ENCODE measurements around the gene SLC30A3.

SLC30A3 gene

GRCh38 chr2:27256855-27257454, 5.9 kb downstream of the SLC30A3 start:
- DNase-seq, result no peak

- DNase-seq, result no peak
Measured at GRCh38 chr2:27255660-27256059, 7.2 kb downstream of the SLC30A3 start.

DNA sequence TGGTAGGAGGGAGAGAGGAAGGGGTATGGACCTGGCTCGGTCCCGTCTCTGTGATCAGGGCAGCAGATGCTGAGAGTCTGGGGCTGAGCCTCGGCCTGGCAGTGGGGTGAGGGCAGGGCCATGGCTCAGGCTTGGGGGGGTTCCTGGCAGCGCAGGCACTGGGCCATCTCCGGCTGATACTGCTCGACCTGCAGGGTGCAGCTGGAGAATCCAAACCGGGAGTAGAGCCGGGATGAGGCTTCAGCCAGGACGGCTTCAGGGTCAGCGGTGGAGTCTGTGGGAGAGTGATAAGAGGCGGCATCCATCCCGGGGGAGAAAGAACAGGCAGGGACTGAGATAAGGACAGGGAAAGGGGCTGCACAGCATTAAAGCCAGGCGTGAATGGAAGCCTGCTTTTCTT, 7.7 kb downstream of the SLC30A3 start:
- no peak for DNase-seq

GRCh38 chr2:27251766-27252165, 11.1 kb downstream of the SLC30A3 start:
- no peak for DNase-seq

DNA sequence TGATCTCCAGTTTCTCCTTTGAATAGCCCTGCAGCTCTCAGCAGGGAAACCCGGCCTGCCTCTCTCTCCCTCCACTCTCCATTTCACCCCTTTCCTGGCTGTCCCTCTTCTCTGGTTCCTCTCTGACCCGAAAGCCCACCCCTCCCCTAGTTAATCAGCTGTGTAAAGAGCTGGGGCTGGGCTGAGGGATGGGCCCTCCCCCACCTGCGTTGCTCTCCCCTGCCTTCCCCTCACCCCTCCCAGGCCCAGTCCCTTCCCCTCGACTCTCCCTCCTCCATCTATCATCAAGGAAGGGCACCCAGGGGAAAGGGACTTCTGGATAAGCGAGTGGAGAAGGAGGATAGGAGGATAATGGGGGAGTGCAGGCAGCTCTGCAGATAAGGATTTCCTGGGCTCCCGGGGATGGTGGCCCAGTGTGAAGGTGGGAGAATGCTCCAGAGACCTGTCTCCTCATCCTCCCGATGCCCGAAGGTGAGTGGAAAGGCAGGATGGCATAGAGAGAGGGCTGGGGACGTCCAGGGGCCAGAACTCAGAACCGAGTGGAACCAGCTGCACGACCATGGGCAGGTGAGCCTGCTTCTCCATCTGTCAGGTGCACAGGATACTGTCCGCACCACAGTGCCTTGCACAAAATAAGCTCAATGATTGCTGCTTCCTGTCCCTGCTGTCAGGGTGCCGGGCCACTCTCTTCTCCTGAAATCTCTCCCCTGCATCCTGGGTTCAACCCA, 12.0 kb downstream of the SLC30A3 start:
- no peak for DNase-seq

GRCh38 chr2:27249891-27250651, 12.8 kb downstream of the SLC30A3 start:
- DNase-seq, result no peak

GRCh38 chr2:27249159-27249890, 13.5 kb downstream of the SLC30A3 start:
- DNase-seq, result no peak

DNA sequence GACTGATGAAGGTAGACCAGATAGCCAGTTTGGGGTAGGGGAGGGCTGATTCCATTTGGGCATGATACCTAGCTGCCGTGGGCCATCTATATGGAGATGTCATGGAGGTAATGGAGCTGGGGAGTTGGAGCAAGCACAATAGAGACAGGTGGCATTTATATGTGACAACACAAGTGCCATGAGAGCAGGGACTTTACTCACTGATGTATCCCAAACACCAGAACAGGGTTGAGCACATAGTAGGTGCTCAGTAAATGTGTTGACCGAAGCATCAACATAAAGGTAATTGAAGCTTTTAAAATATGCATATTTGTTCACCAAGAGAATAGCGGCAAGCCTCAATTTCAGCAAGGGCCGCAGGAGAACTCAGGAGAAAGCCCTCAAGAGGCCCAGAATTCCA, 15.0 kb downstream of the SLC30A3 start:
- no peak for DNase-seq

GRCh38 chr2:27245626-27246025, 17.2 kb downstream of the SLC30A3 start:
- DNase-seq, result no peak

DNA sequence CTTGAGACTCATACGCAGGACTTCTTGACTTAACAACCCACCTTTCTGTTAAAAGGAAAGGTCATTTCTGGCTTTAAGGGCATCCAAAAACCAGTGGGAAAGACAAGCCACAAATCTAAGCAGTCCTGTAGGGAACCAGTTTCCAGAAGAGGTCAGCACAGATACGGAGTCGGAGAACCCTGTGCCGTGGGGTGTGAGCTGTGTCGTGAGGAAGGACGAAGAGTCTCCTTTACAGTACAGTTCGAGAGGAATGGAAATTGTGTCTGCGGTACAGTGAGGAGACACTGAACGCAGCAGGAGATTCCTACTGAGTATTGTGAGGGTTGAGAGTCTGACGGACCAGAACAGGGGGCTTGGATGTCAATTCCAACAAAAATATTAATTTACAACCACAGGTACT, 17.7 kb downstream of the SLC30A3 start:
- no peak for DNase-seq

DNA sequence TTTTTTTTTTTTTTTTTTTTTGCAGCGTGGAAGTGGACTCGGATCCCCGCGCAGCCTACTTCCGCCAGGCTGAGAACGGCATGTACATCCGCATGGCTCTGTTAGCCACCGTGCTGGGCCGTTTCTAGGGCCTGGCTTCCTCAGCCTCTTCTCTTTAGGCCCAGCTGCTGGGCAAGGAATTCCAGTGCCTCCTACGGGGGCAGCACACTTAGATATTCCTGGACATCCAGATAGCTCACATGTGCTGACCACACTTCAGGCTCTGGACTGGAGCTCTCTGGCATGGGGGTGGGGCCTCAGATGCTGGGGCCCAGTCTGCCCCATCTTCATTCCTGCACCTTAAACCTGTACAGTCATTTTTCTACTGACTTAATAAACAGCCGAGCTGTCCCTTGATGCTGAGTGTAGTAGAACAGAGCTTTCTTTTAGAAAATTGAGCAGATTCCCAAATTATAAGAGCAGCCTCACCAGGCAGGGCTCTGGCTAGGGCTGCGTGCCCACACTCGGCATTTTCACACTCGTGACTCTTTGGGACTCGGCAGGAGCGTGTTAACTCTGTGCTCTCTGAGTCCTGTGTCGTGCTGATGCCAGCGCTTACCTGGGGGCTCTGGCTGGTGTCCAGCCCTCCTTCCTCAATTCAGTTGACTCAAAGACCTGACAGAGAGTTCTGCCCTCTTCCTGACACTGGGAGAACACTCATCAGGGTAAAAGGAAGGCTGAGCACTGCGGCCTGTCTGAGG, 19.3 kb downstream of the SLC30A3 start:
- DNase-seq, result no peak

GRCh38 chr2:27242614-27242951, 20.3 kb downstream of the SLC30A3 start:
- DNase-seq, result no peak

- DNase-seq, result no peak
Measured at GRCh38 chr2:27241761-27242613, 20.9 kb downstream of the SLC30A3 start.

- no peak for DNase-seq
Measured at GRCh38 chr2:27240406-27240805, 22.4 kb downstream of the SLC30A3 start.

DNA sequence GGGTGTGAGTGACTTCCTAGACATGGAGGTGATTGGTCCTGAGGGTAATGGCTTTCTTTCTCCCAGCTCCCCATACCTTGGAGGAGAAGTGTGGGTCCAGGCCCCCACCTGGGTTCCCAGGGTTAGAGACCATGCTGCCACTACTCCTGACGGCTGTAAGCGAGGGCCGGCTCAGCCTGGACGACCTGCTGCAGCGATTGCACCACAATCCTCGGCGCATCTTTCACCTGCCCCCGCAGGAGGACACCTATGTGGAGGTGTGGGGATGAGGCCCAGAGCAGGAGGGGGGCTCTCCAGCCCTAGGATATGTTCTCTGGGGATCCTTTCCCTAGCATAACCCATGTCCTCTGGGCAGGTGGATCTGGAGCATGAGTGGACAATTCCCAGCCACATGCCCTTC, 23.9 kb downstream of the SLC30A3 start:
- no peak for DNase-seq

- no peak for DNase-seq
Measured at GRCh38 chr2:27237341-27237945, 25.4 kb downstream of the SLC30A3 start.

DNA sequence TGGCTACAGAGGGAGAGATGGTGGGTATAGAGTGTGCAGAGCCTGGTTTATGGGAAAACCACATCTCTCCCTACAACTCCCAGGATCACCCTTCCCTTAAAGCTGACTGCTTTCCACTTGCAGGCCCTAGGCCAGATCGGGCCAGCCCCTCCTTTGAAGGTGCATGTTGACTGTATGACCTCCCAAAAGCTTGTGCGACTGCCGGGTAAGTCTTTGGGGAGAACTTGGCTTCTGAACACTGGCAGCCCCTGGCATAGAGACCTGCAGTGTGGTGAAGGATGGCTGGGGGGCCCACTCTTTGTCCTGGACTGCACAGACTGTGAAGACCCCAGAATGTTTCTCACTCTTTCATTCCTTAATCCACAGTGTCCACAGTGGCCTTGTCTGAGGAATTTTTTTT, 26.2 kb downstream of the SLC30A3 start:
- DNase-seq, result no peak

GRCh38 chr2:27236136-27236535, 26.7 kb downstream of the SLC30A3 start:
- no peak for DNase-seq

DNA sequence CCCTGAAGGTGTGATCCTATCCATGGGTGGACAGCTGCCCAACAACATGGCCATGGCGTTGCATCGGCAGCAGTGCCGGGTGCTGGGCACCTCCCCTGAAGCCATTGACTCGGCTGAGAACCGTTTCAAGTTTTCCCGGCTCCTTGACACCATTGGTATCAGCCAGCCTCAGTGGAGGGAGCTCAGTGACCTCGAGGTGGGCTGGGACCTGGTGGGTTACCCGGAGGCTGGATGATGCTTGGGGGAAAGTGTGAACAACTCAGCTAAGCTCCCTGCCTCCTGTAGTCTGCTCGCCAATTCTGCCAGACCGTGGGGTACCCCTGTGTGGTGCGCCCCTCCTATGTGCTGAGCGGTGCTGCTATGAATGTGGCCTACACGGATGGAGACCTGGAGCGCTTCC, 29.5 kb downstream of the SLC30A3 start:
- no peak for DNase-seq

DNA sequence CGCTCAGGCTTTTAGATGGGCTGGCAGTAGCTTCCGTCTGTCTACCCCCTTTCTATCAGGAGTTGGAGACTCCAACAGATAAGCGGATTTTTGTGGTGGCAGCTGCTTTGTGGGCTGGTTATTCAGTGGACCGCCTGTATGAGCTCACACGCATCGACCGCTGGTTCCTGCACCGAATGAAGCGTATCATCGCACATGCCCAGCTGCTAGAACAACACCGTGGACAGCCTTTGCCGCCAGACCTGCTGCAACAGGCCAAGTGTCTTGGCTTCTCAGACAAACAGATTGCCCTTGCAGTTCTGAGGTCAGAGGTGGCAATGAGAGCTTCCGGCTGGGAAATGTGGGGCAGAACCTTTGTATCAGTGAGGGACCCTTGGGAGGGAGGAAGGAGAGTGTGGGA, 30.9 kb downstream of the SLC30A3 start:
- no peak for DNase-seq

- DNase-seq, result no peak
Measured at GRCh38 chr2:27227501-27227900, 35.3 kb downstream of the SLC30A3 start.

All from NCI-H446 treated with DMSO at 0.1 percent for 48 hours (cell line).